ENCODE results near the gene B4GALNT2. TPM values are rescaled to one million over a fixed set of nuclear protein-coding genes. Genes with fewer than 3 reads are reported as not detected.
"Not testable (repeated sequence)": the region's sequence is repeated elsewhere in the genome, so short reads cannot be mapped to it uniquely, and the experiment has no call there.

B4GALNT2 gene
- not detected in 2 replicates for total RNA-seq
- polyA plus RNA-seq: not detected in 2 replicates

DNA sequence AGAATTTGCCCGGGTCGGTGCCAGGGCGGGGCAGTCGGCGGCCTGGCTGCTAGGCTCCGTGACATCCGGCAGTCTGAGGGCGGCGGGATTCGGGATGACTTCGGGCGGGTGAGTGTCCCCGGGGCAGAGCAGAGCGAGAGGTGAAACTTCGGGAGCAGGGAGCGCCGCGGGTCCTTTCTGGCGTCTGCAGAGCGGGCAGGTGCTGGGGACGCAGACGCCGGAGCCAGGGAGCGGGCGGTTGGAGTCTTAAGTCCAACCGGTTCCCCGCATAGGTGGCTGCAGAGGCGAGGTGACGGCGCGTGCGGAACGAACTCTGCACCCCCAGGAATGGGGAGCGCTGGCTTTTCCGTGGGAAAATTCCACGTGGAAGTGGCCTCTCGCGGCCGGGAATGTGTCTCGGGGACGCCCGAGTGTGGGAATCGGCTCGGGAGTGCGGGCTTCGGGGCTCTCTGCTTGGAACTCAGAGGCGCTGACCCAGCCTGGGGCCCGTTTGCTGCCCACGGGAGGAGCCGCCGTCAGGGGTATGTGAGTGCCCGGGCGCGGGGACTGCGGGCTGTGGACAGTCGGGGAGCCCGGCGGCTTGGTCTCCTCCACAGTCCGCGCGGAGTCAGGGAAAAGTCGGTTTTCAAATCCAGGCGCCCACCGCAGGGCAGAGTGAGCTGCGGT, at the start of gene B4GALNT2:
B4GALNT2 (plus strand) TSS at position 71 of the 666 bp plus-strand sequence; CDS start at position 95, 24 bp downstream.
- Histone ChIP-seq H3K4me1 (ENCODE audit: low read depth) (no peaks in the 10 kb centered on the region), H3K27me3 (peaks cover 56% of the 10 kb centered on the region), H3K27ac (no peak within 1 kb of the TSS), H3K9me3 (ENCODE audit: low read depth) (no peaks in the 10 kb centered on the region), H3K4me3 (peak within 1 kb of the TSS; percentile 22), H3K36me3 (no peaks in the 10 kb centered on the region)
- TF ChIP-seq, protein P1, sequence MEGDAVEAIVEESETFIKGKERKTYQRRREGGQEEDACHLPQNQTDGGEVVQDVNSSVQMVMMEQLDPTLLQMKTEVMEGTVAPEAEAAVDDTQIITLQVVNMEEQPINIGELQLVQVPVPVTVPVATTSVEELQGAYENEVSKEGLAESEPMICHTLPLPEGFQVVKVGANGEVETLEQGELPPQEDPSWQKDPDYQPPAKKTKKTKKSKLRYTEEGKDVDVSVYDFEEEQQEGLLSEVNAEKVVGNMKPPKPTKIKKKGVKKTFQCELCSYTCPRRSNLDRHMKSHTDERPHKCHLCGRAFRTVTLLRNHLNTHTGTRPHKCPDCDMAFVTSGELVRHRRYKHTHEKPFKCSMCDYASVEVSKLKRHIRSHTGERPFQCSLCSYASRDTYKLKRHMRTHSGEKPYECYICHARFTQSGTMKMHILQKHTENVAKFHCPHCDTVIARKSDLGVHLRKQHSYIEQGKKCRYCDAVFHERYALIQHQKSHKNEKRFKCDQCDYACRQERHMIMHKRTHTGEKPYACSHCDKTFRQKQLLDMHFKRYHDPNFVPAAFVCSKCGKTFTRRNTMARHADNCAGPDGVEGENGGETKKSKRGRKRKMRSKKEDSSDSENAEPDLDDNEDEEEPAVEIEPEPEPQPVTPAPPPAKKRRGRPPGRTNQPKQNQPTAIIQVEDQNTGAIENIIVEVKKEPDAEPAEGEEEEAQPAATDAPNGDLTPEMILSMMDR (IDR thresholded peaks at IDR 0.05; ENCODE audit: low read depth, low read length): no peak
- DNase-seq (ENCODE audit: low read depth in 1 of 2, low spot score in 1 of 2): peak in 1 of 2 donors; percentile 49

DNA sequence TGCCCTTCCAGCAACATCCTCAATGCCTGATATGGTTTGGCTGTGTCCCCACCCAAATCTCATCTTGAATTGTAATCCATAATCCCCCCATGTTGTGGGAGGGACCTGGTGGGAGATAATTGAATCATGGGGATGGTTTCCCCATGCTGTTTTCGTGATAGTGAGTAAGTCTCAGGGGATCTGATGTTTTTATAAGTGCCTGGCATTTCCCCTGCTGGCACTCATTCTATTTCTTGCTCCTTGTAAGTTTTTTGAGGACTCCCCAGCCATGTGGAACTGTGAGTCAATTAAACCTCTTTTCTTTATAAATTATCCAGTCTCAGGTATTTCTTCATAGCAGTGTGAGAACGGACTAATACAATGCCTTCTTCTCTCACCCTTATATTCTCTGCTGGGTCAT, 47.5 kb upstream of the B4GALNT2 start:
- H3K36me3 ChIP-seq; DNase-seq (ENCODE audit: low read depth in 1 of 2, low spot score in 1 of 2); H3K4me3 ChIP-seq; H3K4me1 ChIP-seq (ENCODE audit: low read depth); H3K27me3 ChIP-seq; H3K9me3 ChIP-seq (ENCODE audit: low read depth); H3K27ac ChIP-seq: not testable (repeated sequence)

GRCh38 chr17:49085565-49086315, 46.8 kb upstream of the B4GALNT2 start:
- Histone ChIP-seq H3K27me3 (no peaks in the 10 kb centered on the region), H3K4me1 (ENCODE audit: low read depth) (no peaks in the 10 kb centered on the region), H3K36me3 (no peaks in the 10 kb centered on the region), H3K27ac (no peak overlapping the region), H3K9me3 (ENCODE audit: low read depth) (no peaks in the 10 kb centered on the region), H3K4me3 (no peak overlapping the region)
- TF ChIP-seq, protein P1 (IDR thresholded peaks at IDR 0.05; ENCODE audit: low read depth, low read length): no peak
- DNase-seq (ENCODE audit: low read depth in 1 of 2, low spot score in 1 of 2): no peak

GRCh38 chr17:49086316-49086605, 46.3 kb upstream of the B4GALNT2 start:
- TF ChIP-seq, protein P1 (IDR thresholded peaks at IDR 0.05; ENCODE audit: low read depth, low read length): no peak

DNA sequence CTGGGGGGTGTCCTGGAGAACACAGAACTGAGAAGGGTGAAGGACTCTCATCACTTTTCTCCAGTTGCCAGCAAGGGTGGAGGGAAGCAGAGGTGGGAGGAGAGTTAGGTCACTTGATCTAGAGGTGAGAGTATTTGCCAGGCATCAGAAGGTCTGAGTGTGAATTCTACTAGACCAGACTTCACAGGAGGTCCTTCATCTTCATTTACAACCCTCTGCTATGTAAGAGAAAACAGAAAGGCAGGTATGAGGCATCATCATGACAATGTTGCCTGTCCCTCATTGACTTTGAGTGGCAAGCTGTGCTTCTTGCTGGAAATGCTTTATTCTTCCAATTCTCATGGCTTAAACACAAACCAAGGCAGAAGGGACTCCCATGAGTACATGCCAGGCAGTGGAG, 45.9 kb upstream of the B4GALNT2 start:
- Histone ChIP-seq H3K4me1 (ENCODE audit: low read depth) (no peaks in the 10 kb centered on the region), H3K27ac (no peak overlapping the region), H3K9me3 (ENCODE audit: low read depth) (no peaks in the 10 kb centered on the region), H3K27me3 (no peaks in the 10 kb centered on the region), H3K36me3 (no peaks in the 10 kb centered on the region), H3K4me3 (no peak overlapping the region)
- TF ChIP-seq, protein P1 (IDR thresholded peaks at IDR 0.05; ENCODE audit: low read depth, low read length): no peak
- no peak for DNase-seq (ENCODE audit: low read depth in 1 of 2, low spot score in 1 of 2)

More at GRCh38 chr17:49086316-49086605, 46.3 kb upstream of the B4GALNT2 start:
- no peak overlapping the region for H3K27ac ChIP-seq
- H3K4me1 ChIP-seq (ENCODE audit: low read depth): no peaks in the 10 kb centered on the region
- H3K36me3 ChIP-seq: no peaks in the 10 kb centered on the region
- DNase-seq (ENCODE audit: low read depth in 1 of 2, low spot score in 1 of 2): no peak
- H3K9me3 ChIP-seq (ENCODE audit: low read depth): no peaks in the 10 kb centered on the region
- no peaks in the 10 kb centered on the region for H3K27me3 ChIP-seq
- H3K4me3 ChIP-seq: no peak overlapping the region

DNA sequence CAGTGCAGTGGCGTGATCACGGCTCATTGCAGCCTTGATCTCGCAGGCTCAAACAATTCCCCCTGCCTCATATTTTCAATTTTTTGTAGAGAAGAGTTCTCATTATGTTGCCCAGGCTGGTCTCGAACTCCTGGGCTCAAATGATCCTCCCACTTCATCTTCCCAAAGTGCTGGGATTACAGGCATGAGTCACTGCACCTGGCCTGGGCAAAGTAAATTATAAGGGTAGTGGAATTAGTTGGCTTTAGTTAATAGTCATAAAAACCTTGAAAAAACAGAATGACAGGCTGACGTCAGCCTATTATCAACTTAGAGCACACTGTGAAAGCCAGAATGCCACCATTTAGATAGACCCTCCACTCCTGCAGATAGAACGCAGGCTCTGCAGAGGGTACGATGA, 43.5 kb upstream of the B4GALNT2 start:
- H3K36me3 ChIP-seq: no peaks in the 10 kb centered on the region
- no peaks in the 10 kb centered on the region for H3K9me3 ChIP-seq (ENCODE audit: low read depth)
- no peaks in the 10 kb centered on the region for H3K4me1 ChIP-seq (ENCODE audit: low read depth)
- TF ChIP-seq, protein P1 (IDR thresholded peaks at IDR 0.05; ENCODE audit: low read depth, low read length): no peak
- H3K27me3 ChIP-seq: no peaks in the 10 kb centered on the region
- H3K4me3 ChIP-seq: no peak overlapping the region
- H3K27ac ChIP-seq: no peak overlapping the region
- no peak for DNase-seq (ENCODE audit: low read depth in 1 of 2, low spot score in 1 of 2)
